PFSK-1 (cell line): ENCODE data around the gene IGFBPL1.

Experiments
- FOXP2 ChIP-seq: optimal IDR thresholded peaks from 2 replicates; pipeline ENCODE3; 2011; ENCODE audit warnings: borderline replicate concordance, control low read depth, inconsistent platforms; ENCODE audit not compliant: insufficient read depth; ENCODE audit errors: extremely low read length, extremely low read depth
- POLR2AphosphoS5 ChIP-seq: IDR thresholded peaks from 2 replicates; pipeline ENCODE4 v1.6.1; 2012; ENCODE audit warnings: low read depth, mild to moderate bottlenecking, control low read depth, low read length, moderate library complexity
- REST ChIP-seq, 2 experiments: IDR thresholded peaks; 2 replicates each; pipeline versions ENCODE4 v1.6.1 to v1.8.0; 2011 to 2012; ENCODE audit warnings: low read depth in 2 of 2, low read length in 2 of 2, control low read depth in 1 of 2, inconsistent platforms in 1 of 2, mild to moderate bottlenecking in 1 of 2, moderate library complexity in 1 of 2; ENCODE audit not compliant: insufficient read depth in 1 of 2
- SIN3A ChIP-seq: IDR thresholded peaks from 2 replicates; pipeline ENCODE4 v1.6.1; 2012; ENCODE audit warnings: mild to moderate bottlenecking, low read length, moderate library complexity, borderline replicate concordance; ENCODE audit not compliant: insufficient read depth
- TAF1 ChIP-seq: IDR thresholded peaks from 2 replicates; pipeline ENCODE4 v1.6.1; 2012; ENCODE audit warnings: low read length, control low read depth, borderline replicate concordance; ENCODE audit not compliant: insufficient read depth

The IGFBPL1 gene

GRCh38 chr9:38373679-38374078, 50.6 kb downstream of the IGFBPL1 start:
- TF ChIP-seq FOXP2: no peak
- no peak for TF ChIP-seq SIN3A
- no peak for TF ChIP-seq REST (IDR thresholded peaks at IDR 0.05; ENCODE audit: insufficient read depth in 1 of 2, low read depth in 2 of 2, low read length in 2 of 2)
- no peak for TF ChIP-seq POLR2AphosphoS5
- no peak for TF ChIP-seq TAF1

GRCh38 chr9:38372762-38373619, 51.3 kb downstream of the IGFBPL1 start:
- no peak for TF ChIP-seq TAF1
- TF ChIP-seq POLR2AphosphoS5: no peak
- TF ChIP-seq FOXP2: no peak
- TF ChIP-seq REST (IDR thresholded peaks at IDR 0.05; ENCODE audit: insufficient read depth in 1 of 2, low read depth in 2 of 2, low read length in 2 of 2): no peak
- TF ChIP-seq SIN3A: no peak

DNA sequence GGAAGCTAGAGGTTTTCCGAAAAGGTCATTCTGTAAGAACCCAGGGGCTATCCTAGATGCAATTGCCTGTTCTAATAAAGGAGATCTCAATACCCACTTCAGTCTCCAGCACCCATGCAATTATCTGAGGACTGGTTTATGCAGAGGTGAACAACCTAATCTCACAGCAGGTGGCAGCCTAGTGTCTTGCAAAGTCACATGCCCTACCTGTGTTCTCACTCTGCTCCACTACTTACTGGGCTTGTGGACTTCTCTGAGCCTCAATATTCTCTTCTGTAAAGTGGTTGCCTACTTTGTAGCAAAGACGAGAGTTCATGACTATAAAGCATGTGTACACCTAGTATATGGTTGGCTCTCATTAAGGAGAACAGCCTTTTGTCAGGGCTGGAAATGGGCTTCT, 52.8 kb downstream of the IGFBPL1 start:
- TF ChIP-seq TAF1: no peak

DNA sequence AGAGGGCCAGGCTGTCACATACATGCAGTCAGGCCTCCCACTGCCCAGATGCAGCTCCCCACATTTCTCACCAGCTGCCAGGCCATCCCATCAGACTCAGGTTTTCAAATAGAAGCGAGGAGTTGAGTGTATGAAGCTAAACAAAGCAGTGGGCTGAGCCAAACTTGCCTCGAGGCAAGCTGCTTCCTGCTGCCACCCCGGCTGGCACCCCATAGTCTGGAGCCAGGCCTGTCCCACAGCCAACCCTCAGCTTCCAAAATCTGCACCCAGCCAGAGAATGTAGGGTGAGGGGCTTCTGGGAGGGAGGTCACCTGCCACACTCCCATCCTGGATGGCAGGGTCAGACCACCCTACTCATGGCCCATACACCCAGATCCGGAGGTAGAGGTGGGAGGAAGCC, 54.1 kb downstream of the IGFBPL1 start:
- no peak for TF ChIP-seq REST (IDR thresholded peaks at IDR 0.05; ENCODE audit: insufficient read depth in 1 of 2, low read depth in 2 of 2, low read length in 2 of 2)
- no peak for TF ChIP-seq TAF1
- TF ChIP-seq POLR2AphosphoS5: no peak
- TF ChIP-seq SIN3A: no peak
- TF ChIP-seq FOXP2: no peak

DNA sequence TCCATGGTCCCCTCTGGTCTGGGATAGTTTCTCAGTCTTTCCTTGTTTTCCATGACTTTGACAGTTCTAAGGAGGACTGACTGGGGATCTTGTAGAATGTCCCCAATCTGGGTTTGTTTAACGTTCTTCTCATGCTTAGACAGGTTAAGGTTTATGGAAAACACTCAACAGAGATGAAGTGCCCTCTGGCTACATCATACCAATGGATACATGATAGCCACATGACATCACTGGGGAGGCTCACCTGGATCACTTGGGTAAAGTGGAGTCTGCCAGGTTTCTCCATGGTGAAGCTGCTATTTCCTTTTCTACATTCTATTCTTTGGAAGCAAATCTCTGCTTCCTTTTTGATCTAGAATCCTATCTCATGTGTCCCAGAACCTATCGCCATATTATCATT, 55.5 kb downstream of the IGFBPL1 start:
- TF ChIP-seq POLR2AphosphoS5: no peak
- TF ChIP-seq REST (IDR thresholded peaks at IDR 0.05; ENCODE audit: insufficient read depth in 1 of 2, low read depth in 2 of 2, low read length in 2 of 2): no peak
- no peak for TF ChIP-seq FOXP2
- no peak for TF ChIP-seq SIN3A
- no peak for TF ChIP-seq TAF1
